Upper lobe of left lung (tissue), 6 donors: ENCODE data around the gene BANP. TPM values are rescaled to one million over a fixed set of nuclear protein-coding genes. Genes with fewer than 3 reads are reported as not detected.
A peak's percentile ranks its signal among the peaks of the same experiment; 100 is the strongest.

ENCODE experiments used
- ATAC-seq, 2 donors: fragments of 200-7000 bp; cut with Tn5 transposase; one replicate each; pipeline ENCODE4 v1.9.1; 2022; ENCODE audit warnings: mild to moderate bottlenecking in 2 of 2, moderate library complexity in 2 of 2; ENCODE audit not compliant: low FRiP score in 2 of 2
- DNase-seq, 2 donors: peaks; one replicate each; pipeline ENCODE4 v3.0.0-alpha.2; 2019 to 2020
- H3K27ac ChIP-seq, 4 donors: fragments of 200-600 bp; sonication (generic); one replicate each; pipeline ENCODE4 v1.5.1; 2016 to 2019
- H3K27me3 ChIP-seq, 4 donors: fragments of 200-600 bp; sonication (generic); one replicate each; pipeline ENCODE4 v1.5.1; 2017 to 2019
- H3K36me3 ChIP-seq, 4 donors: fragments of 200-600 bp; sonication (generic); one replicate each; pipeline ENCODE4 v1.5.1; 2016 to 2019
- H3K4me1 ChIP-seq, 4 donors: fragments of 200-600 bp; sonication (generic); one replicate each; pipeline ENCODE4 v1.5.1; 2018 to 2019
- H3K4me3 ChIP-seq, 4 donors: fragments of 200-600 bp; sonication (generic); one replicate each; pipeline ENCODE4 v1.5.1; 2017 to 2019; ENCODE audit warnings: mild to moderate bottlenecking in 2 of 4, moderate library complexity in 1 of 4
- H3K9me3 ChIP-seq, 4 donors: fragments of 200-600 bp; sonication (generic); one replicate each; pipeline ENCODE4 v1.5.1; 2018 to 2019
- CTCF ChIP-seq, 6 experiments: fragments of 450-650 bp in 4 of 6; fragments of 200-600 bp in 2 of 6; sonication (generic) in 2 of 6; IDR thresholded peaks; one replicate each; pipeline ENCODE4 v1.5.1; 2016 to 2019; ENCODE audit warnings: antibody characterized with exemption in 6 of 6
- EP300 ChIP-seq, 4 donors: sonication (generic); formaldehyde crosslinking; IDR thresholded peaks; one replicate each; pipeline ENCODE4 v1.5.1; 2017; ENCODE audit warnings: antibody characterized with exemption in 4 of 4, control low read depth in 2 of 4
- POLR2A ChIP-seq, 4 donors: fragments of 450-650 bp; IDR thresholded peaks; one replicate each; pipeline ENCODE4 v1.5.1; 2016 to 2017; ENCODE audit warnings: antibody characterized with exemption in 4 of 4, mild to moderate bottlenecking in 2 of 4
- POLR2AphosphoS5 ChIP-seq, 2 donors: sonication (generic); formaldehyde crosslinking; IDR thresholded peaks; one replicate each; pipeline ENCODE4 v1.5.1; 2017; ENCODE audit warnings: antibody characterized with exemption in 2 of 2
- WGBS, 2 donors: methylation state at CpG; one replicate each; pipeline ENCODE4 v1.1.5; 2017 to 2018; 5-methylcytosine and 5-hydroxymethylcytosine counted together
- total RNA-seq, 6 donors: library from RNA; depleted of rRNA in 4 of 6; stranded (reverse); fragments of >200 nt in 4 of 6; gene quantifications; one replicate each; pipeline versions ENCODE4 v1.1.0 to v1.2.1, GENCODE V29; 2016 to 2021
- donor health status: DM: no; HTN: no; CAD: no; lungs with moderate emphysema.
- donor health status: DM: no; HTN: yes; CAD: no; lungs with severe emphysema.

The BANP gene
- total RNA-seq, 6 donors from 2014 or later: 15.2 to 47.1 (median 24.4) TPM

- WGBS, 2 donors: 89% methylated on average over 25 of the region's 25 CpGs
- TF ChIP-seq POLR2AphosphoS5 (IDR thresholded peaks at IDR 0.05) (no peak), POLR2A (IDR thresholded peaks at IDR 0.05) (no peak), CTCF (IDR thresholded peaks at IDR 0.05) (no peak), EP300 (IDR thresholded peaks at IDR 0.05) (no peak)
- Histone ChIP-seq H3K4me3 (no peak overlapping the region), H3K27ac (no peak overlapping the region), H3K4me1 (no peaks in the 10 kb centered on the region), H3K9me3 (no peaks in the 10 kb centered on the region), H3K27me3 (no peaks in the 10 kb centered on the region), H3K36me3 (no peaks in the 10 kb centered on the region)
- ATAC-seq (no peak), DNase-seq (no peak)
These were observed 36.4 kb upstream of the BANP start for GRCh38 chr16:87914812-87915211.

- no peaks in the 10 kb centered on the region for H3K4me1 ChIP-seq
- no peak overlapping the region for H3K27ac ChIP-seq
- TF ChIP-seq EP300 (IDR thresholded peaks at IDR 0.05) (no peak), POLR2A (IDR thresholded peaks at IDR 0.05) (no peak), POLR2AphosphoS5 (IDR thresholded peaks at IDR 0.05) (no peak), CTCF (IDR thresholded peaks at IDR 0.05) (no peak)
- H3K4me3 ChIP-seq: no peak overlapping the region
- WGBS, 2 donors: 80 to 95% methylated on average over 9 of the region's 9 CpGs
- H3K9me3 ChIP-seq: no peaks in the 10 kb centered on the region
- no peaks in the 10 kb centered on the region for H3K36me3 ChIP-seq
- no peaks in the 10 kb centered on the region for H3K27me3 ChIP-seq
- DNase-seq (no peak), ATAC-seq (no peak)
These were observed 33.7 kb upstream of the BANP start for GRCh38 chr16:87917503-87917902.

- TF ChIP-seq POLR2A (IDR thresholded peaks at IDR 0.05) (no peak), EP300 (IDR thresholded peaks at IDR 0.05) (no peak), POLR2AphosphoS5 (IDR thresholded peaks at IDR 0.05) (no peak), CTCF (IDR thresholded peaks at IDR 0.05) (no peak)
- WGBS, 2 donors: 79 to 87% methylated on average over 11 to 12 of the region's 13 CpGs
- DNase-seq (no peak), ATAC-seq (peak in 1 of 2 donors; percentile 72)
- no peaks in the 10 kb centered on the region for H3K36me3 ChIP-seq
- no peaks in the 10 kb centered on the region for H3K4me1 ChIP-seq
- no peaks in the 10 kb centered on the region for H3K27me3 ChIP-seq
- H3K9me3 ChIP-seq: no peaks in the 10 kb centered on the region
- H3K4me3 ChIP-seq: no peak overlapping the region
- no peak overlapping the region for H3K27ac ChIP-seq
These were observed 32.9 kb upstream of the BANP start for GRCh38 chr16:87918338-87918737.

GRCh38 chr16:87918866-87919680, 32.2 kb upstream of the BANP start:
- Histone ChIP-seq H3K27ac (no peak overlapping the region), H3K27me3 (no peaks in the 10 kb centered on the region), H3K4me3 (no peak overlapping the region), H3K36me3 (no peaks in the 10 kb centered on the region), H3K9me3 (no peaks in the 10 kb centered on the region), H3K4me1 (no peaks in the 10 kb centered on the region)
- TF ChIP-seq EP300 (IDR thresholded peaks at IDR 0.05) (no peak), CTCF (IDR thresholded peaks at IDR 0.05) (no peak), POLR2A (IDR thresholded peaks at IDR 0.05) (no peak), POLR2AphosphoS5 (IDR thresholded peaks at IDR 0.05) (no peak)
- DNase-seq (no peak), ATAC-seq (peak in 1 of 2 donors; percentile 68)
- WGBS, 2 donors: 56 to 78% methylated on average over 17 to 25 of the region's 37 CpGs

- H3K36me3 ChIP-seq: no peaks in the 10 kb centered on the region
- H3K4me3 ChIP-seq: no peak overlapping the region
- TF ChIP-seq POLR2AphosphoS5 (IDR thresholded peaks at IDR 0.05): no peak
- no peaks in the 10 kb centered on the region for H3K9me3 ChIP-seq
- no peaks in the 10 kb centered on the region for H3K4me1 ChIP-seq
- ATAC-seq (no peak), DNase-seq (no peak)
- WGBS, 2 donors: 66 to 79% methylated on average over 5 to 10 of the region's 10 CpGs
- no peak overlapping the region for H3K27ac ChIP-seq
- no peaks in the 10 kb centered on the region for H3K27me3 ChIP-seq
These were observed 31.6 kb upstream of the BANP start for GRCh38 chr16:87919681-87919994.
